H1 (cell line): Measurements from ENCODE around the gene ICA1. TPM values are rescaled to one million over a fixed set of nuclear protein-coding genes. Genes with fewer than 3 reads are reported as not detected.
"Not testable (repeated sequence)": the region's sequence is repeated elsewhere in the genome, so short reads cannot be mapped to it uniquely, and the experiment has no call there.

Experiments used
- CTCF ChIA-PET: fragments of 300-600 bp; sonication (Branson Sonifier 250); formaldehyde crosslinking; loops from one replicate; lab custom pipeline; 2021; ENCODE audit not compliant: partially characterized antibody; lab: Charles Lee
- POLR2A ChIA-PET: fragments of 300-600 bp; sonication (Branson Sonifier 250); formaldehyde crosslinking; loops from one replicate; lab custom pipeline; 2021; ENCODE audit warnings: inconsistent platforms; ENCODE audit not compliant: partially characterized antibody; lab: Charles Lee
- DNase-seq, 2 experiments: peaks; one replicate each; pipeline versions ENCODE4 v3.0.0 to v3.0.0-alpha.2; 2010 to 2022; ENCODE audit warnings: low spot score in 2 of 2, low read depth in 1 of 2, mixed read lengths in 1 of 2
- FAIRE-seq: peaks from 2 replicates; lab custom pipeline; 2011; peaks lifted over from hg19 to GRCh38; lab: Jason Lieb, UNC
- H2AFZ ChIP-seq: 2 replicates; pipeline ENCODE4 v1.8.1; 2012; ENCODE audit warnings: low read length, inconsistent platforms
- H2AK5ac ChIP-seq: 2 replicates; pipeline ENCODE4 v1.6.1; 2013; ENCODE audit warnings: low read depth, low read length
- H2BK120ac ChIP-seq: replicated peaks from 2 replicates; pipeline ENCODE3; 2013; ENCODE audit warnings: low read depth, low read length, inconsistent platforms
- H2BK12ac ChIP-seq: 2 replicates; pipeline ENCODE4 v1.6.1; 2013; ENCODE audit warnings: low read depth, low read length
- H2BK15ac ChIP-seq: 2 replicates; pipeline ENCODE4 v1.6.1; 2013; ENCODE audit warnings: low read length
- H2BK20ac ChIP-seq: 2 replicates; pipeline ENCODE4 v1.6.1; 2013; ENCODE audit warnings: low read length
- H2BK5ac ChIP-seq: 2 replicates; pipeline ENCODE4 v1.6.1; 2013; ENCODE audit warnings: low read depth, low read length
- H3K14ac ChIP-seq: 2 replicates; pipeline ENCODE4 v1.6.1; 2013; ENCODE audit warnings: inconsistent platforms; ENCODE audit not compliant: insufficient read length
- H3K18ac ChIP-seq: 2 replicates; pipeline ENCODE4 v1.6.1; 2013; ENCODE audit warnings: low read length; ENCODE audit errors: extremely low read depth
- H3K23ac ChIP-seq: 2 replicates; pipeline ENCODE4 v1.6.1; 2013; ENCODE audit warnings: inconsistent platforms; ENCODE audit not compliant: insufficient read length
- H3K23me2 ChIP-seq: 2 replicates; pipeline ENCODE4 v1.6.1; 2013; ENCODE audit warnings: low read depth, low read length
- H3K27ac ChIP-seq: 2 replicates; pipeline ENCODE4 v1.6.1; 2011; ENCODE audit warnings: low read depth, low read length, inconsistent platforms
- H3K27me3 ChIP-seq, 4 experiments: replicated peaks in 1 of 4; 1 replicate in 1 of 4; 2 replicates in 3 of 4; pipeline versions ENCODE4 v1.6.1 to v1.8.1; 2011 to 2013; ENCODE audit warnings: low read length in 3 of 4, mild to moderate bottlenecking in 3 of 4, inconsistent platforms in 2 of 4, mixed read lengths in 2 of 4, moderate library complexity in 1 of 4; ENCODE audit not compliant: control insufficient read depth in 3 of 4, insufficient read depth in 3 of 4; ENCODE audit errors: extremely low read depth in 1 of 4
- H3K36me3 ChIP-seq, 4 experiments: 2 replicates each; pipeline versions ENCODE4 v1.6.1 to v1.8.1; 2011 to 2013; ENCODE audit warnings: mild to moderate bottlenecking in 4 of 4, low read length in 3 of 4, moderate library complexity in 2 of 4, control low read depth in 1 of 4, inconsistent platforms in 1 of 4; ENCODE audit not compliant: insufficient read depth in 4 of 4, control insufficient read depth in 2 of 4
- H3K4ac ChIP-seq: replicated peaks from 2 replicates; pipeline ENCODE3; 2013; ENCODE audit warnings: low read length, low read depth, mixed read lengths, inconsistent platforms; ENCODE audit not compliant: insufficient read length
- H3K4me1 ChIP-seq, 4 experiments: replicated peaks in 1 of 4; 1 replicate in 1 of 4; 2 replicates in 3 of 4; pipeline versions ENCODE4 v1.6.1 to v1.8.1; 2011 to 2013; ENCODE audit warnings: low read length in 3 of 4, inconsistent platforms in 2 of 4, mixed read lengths in 1 of 4; ENCODE audit not compliant: insufficient read depth in 4 of 4, control insufficient read depth in 3 of 4
- H3K4me2 ChIP-seq, 2 experiments: 2 replicates each; pipeline versions ENCODE4 v1.6.1 to v1.8.1; 2011 to 2013; ENCODE audit warnings: low read depth in 2 of 2, low read length in 2 of 2, control low read depth in 1 of 2, inconsistent platforms in 1 of 2, mild to moderate bottlenecking in 1 of 2; ENCODE audit not compliant: insufficient read depth in 1 of 2
- H3K4me3 ChIP-seq, 4 experiments: fragments of 200-600, 300-600 bp in 1 of 4; sonication (generic), shearing (Covaris generic), sonication (Bioruptor Twin) in 1 of 4; 2 replicates each; pipeline versions ENCODE4 v1.5.1 to v1.8.1; 2011 to 2016; ENCODE audit warnings: low read length in 4 of 4, low read depth in 3 of 4, control low read depth in 2 of 4, inconsistent platforms in 2 of 4, mild to moderate bottlenecking in 2 of 4, mixed read lengths in 1 of 4, moderate library complexity in 1 of 4; ENCODE audit not compliant: insufficient read depth in 2 of 4; ENCODE audit errors: extremely low read depth in 1 of 4
- H3K56ac ChIP-seq: replicated peaks from 2 replicates; pipeline ENCODE3; 2013; ENCODE audit warnings: low read depth, mild to moderate bottlenecking, mixed read lengths, low read length, inconsistent platforms; ENCODE audit not compliant: insufficient read length
- H3K79me1 ChIP-seq: 2 replicates; pipeline ENCODE4 v1.6.1; 2013; ENCODE audit warnings: low read depth, low read length, control low read depth
- H3K79me2 ChIP-seq, 2 experiments: 2 replicates each; pipeline versions ENCODE4 v1.6.1 to v1.8.1; 2012 to 2013; ENCODE audit warnings: low read length in 2 of 2, mild to moderate bottlenecking in 2 of 2, inconsistent platforms in 1 of 2; ENCODE audit not compliant: insufficient read depth in 2 of 2, control insufficient read depth in 1 of 2
- H3K9ac ChIP-seq, 4 experiments: replicated peaks in 1 of 4; 1 replicate in 1 of 4; 2 replicates in 3 of 4; pipeline versions ENCODE4 v1.6.1 to v1.8.1; 2011 to 2013; ENCODE audit warnings: low read depth in 3 of 4, low read length in 3 of 4, control low read depth in 2 of 4, mild to moderate bottlenecking in 2 of 4, moderate library complexity in 2 of 4, inconsistent platforms in 1 of 4; ENCODE audit errors: extremely low read depth in 1 of 4
- H3K9me3 ChIP-seq, 2 experiments: 2 replicates each; pipeline versions ENCODE4 v1.6.1 to v1.8.1; 2012 to 2013; ENCODE audit warnings: mild to moderate bottlenecking in 2 of 2, moderate library complexity in 2 of 2, control low read depth in 1 of 2, inconsistent platforms in 1 of 2, low read depth in 1 of 2, low read length in 1 of 2, mixed read lengths in 1 of 2; ENCODE audit not compliant: insufficient read depth in 2 of 2
- H4K20me1 ChIP-seq, 2 experiments: replicated peaks in 1 of 2; 2 replicates each; pipeline versions ENCODE3 to v1.8.1; 2011 to 2013; ENCODE audit warnings: inconsistent platforms in 2 of 2, low read length in 2 of 2, mild to moderate bottlenecking in 1 of 2; ENCODE audit not compliant: insufficient read depth in 2 of 2, control insufficient read depth in 1 of 2
- H4K5ac ChIP-seq: 2 replicates; pipeline ENCODE4 v1.6.1; 2013; ENCODE audit warnings: low read length, low read depth, mixed read lengths, inconsistent platforms; ENCODE audit not compliant: insufficient read length
- H4K8ac ChIP-seq: 2 replicates; pipeline ENCODE4 v1.8.0; 2013; ENCODE audit warnings: mild to moderate bottlenecking, moderate library complexity, low read length, inconsistent platforms; ENCODE audit not compliant: insufficient read depth; ENCODE audit errors: extremely low read depth
- H4K91ac ChIP-seq: replicated peaks from 2 replicates; pipeline ENCODE3; 2013; ENCODE audit warnings: low read length, mixed read lengths, inconsistent platforms; ENCODE audit not compliant: insufficient read length
- WGBS, 2 experiments: shearing (Covaris generic) in 1 of 2; methylation state at CpG; one replicate each; pipeline versions ENCODE4 v1.1.6 to v1.1.7; 2013 to 2015; ENCODE audit warnings: low lambda C conversion rate in 2 of 2, mixed read lengths in 2 of 2, inconsistent platforms in 1 of 2, low coverage in 1 of 2, missing lambda C conversion rate in 1 of 2; ENCODE audit not compliant: insufficient replicate concordance in 2 of 2, insufficient coverage in 1 of 2, insufficient read length in 1 of 2; ENCODE audit errors: extremely low coverage in 1 of 2, missing lambda C conversion rate in 1 of 2; 5-methylcytosine and 5-hydroxymethylcytosine counted together
- polyA plus RNA-seq, 7 experiments: library from polyadenylated mRNA; depleted of rRNA in 3 of 7; stranded (reverse) in 5 of 7; unstranded in 2 of 7; fragments of >200 nt in 5 of 7; fragments of 200-250 nt in 2 of 7; gene quantifications; 1 replicate in 5 of 7; 2 replicates in 1 of 7; 4 replicates in 1 of 7; pipeline versions ENCODE4 v1.2.1 to v1.2.3, GENCODE V29; 2011 to 2013; ENCODE audit warnings: missing spikeins in 2 of 7, mixed read lengths in 2 of 7
- total RNA-seq: library from RNA; stranded (reverse); fragmentation: NEBNext Ultra II Directional; extraction: Animal tissue kit (Norgen Biotek cat#: 25700); gene quantifications from 2 replicates; pipeline ENCODE4 v1.2.1, GENCODE V29; 2021

The ICA1 gene
- total and polyA plus RNA-seq, 2 of the 8 experiments (the other 6 are each of a cell fraction or from before 2014, with no cell fraction given): 14.9 to 37.1 TPM

DNA sequence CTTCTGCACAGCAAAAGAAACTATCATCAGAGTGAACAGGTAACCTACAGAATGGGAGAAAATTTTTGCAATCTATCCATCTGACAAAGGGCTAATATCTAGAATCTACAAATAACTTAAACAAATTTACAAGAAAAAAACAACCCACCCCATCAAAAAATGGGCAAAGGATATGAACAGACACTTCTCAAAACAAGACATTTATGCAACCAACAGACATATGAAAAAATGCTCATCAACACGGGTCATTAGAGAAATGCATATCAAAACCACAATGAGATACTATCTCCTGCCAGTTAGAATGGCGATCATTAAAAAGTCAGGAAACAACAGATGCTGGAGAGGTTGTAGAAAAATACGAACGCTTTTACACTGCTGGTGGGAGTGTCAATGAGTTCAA, 160.7 kb downstream of the ICA1 start:
- H4K5ac ChIP-seq, H2BK5ac ChIP-seq, H3K18ac ChIP-seq, H3K23me2 ChIP-seq, H2BK15ac ChIP-seq, POLR2A ChIA-PET, H2BK120ac ChIP-seq, H2BK20ac ChIP-seq, H3K4me1 ChIP-seq, H3K27me3 ChIP-seq, H3K56ac ChIP-seq, H3K14ac ChIP-seq, H3K9me3 ChIP-seq, CTCF ChIA-PET, FAIRE-seq, DNase-seq, H4K20me1 ChIP-seq, H3K4ac ChIP-seq, H3K36me3 ChIP-seq, H3K9ac ChIP-seq, H3K4me2 ChIP-seq, H4K91ac ChIP-seq, H3K23ac ChIP-seq, H3K79me2 ChIP-seq, H4K8ac ChIP-seq, H3K4me3 ChIP-seq, H2BK12ac ChIP-seq, H2AK5ac ChIP-seq, H2AFZ ChIP-seq, H3K79me1 ChIP-seq, H3K27ac ChIP-seq: not testable (repeated sequence)
- WGBS, 2 experiments: 96% methylated on average over 4 of the region's 4 CpGs; no CpG with 5 or more reads in 1 of the 2 experiments
